Esophagus squamous epithelium (tissue), 5 donors: ENCODE data around the gene KIF13A. TPM values are rescaled to one million over a fixed set of nuclear protein-coding genes. Genes with fewer than 3 reads are reported as not detected.

Experiments used
- DNase-seq: peaks from one replicate; lab custom pipeline; 2025; lab: John Stamatoyannopoulos, UW
- H3K27ac ChIP-seq, 4 donors: fragments of 200-600 bp; sonication (generic); one replicate each; pipeline ENCODE4 v1.5.1; 2016 to 2019; ENCODE audit warnings: mild to moderate bottlenecking in 1 of 4
- H3K27me3 ChIP-seq, 4 donors: fragments of 200-600 bp; sonication (generic); 1 replicate in 3 of 4; 2 replicates in 1 of 4; pipeline versions ENCODE4 v1.5.1 to v1.6.0; 2017 to 2021; ENCODE audit warnings: antibody characterized with exemption in 1 of 4
- H3K36me3 ChIP-seq, 3 donors: fragments of 200-600 bp; sonication (generic); one replicate each; pipeline ENCODE4 v1.5.1; 2016 to 2019
- H3K4me1 ChIP-seq, 3 donors: fragments of 200-600 bp; sonication (generic); one replicate each; pipeline ENCODE4 v1.5.1; 2017 to 2019
- H3K4me3 ChIP-seq, 4 donors: fragments of 200-600 bp; sonication (generic); 1 replicate in 3 of 4; 2 replicates in 1 of 4; pipeline ENCODE4 v1.5.1; 2016 to 2019; ENCODE audit warnings: mild to moderate bottlenecking in 2 of 4, moderate library complexity in 1 of 4
- H3K9me3 ChIP-seq, 3 donors: fragments of 200-600 bp; sonication (generic); one replicate each; pipeline ENCODE4 v1.5.1; 2016 to 2019
- POLR2A ChIP-seq, 4 donors: fragments of 450-650 bp; IDR thresholded peaks; one replicate each; pipeline ENCODE4 v1.6.1; 2017; ENCODE audit warnings: antibody characterized with exemption in 4 of 4, mild to moderate bottlenecking in 4 of 4, moderate library complexity in 3 of 4
- WGBS, 2 donors: methylation state at CpG; one replicate each; pipeline ENCODE4 v1.1.5; 2018; 5-methylcytosine and 5-hydroxymethylcytosine counted together
- intact Hi-C: fragments of 100-400 bp; cut with DNase I; formaldehyde crosslinking; loops from one replicate; pipeline ENCODE4 v1.15.0; 2022
- total RNA-seq, 4 donors: library from RNA; depleted of rRNA; stranded (reverse); fragments of >200 nt; gene quantifications; one replicate each; pipeline ENCODE4 v1.1.0, GENCODE V29; 2016
- TF ChIP-seq, protein P1 (sequence below), 6 experiments: fragments of 450-650 bp in 4 of 6; fragments of 200-600 bp in 2 of 6; sonication (generic) in 2 of 6; IDR thresholded peaks; one replicate each; pipeline ENCODE4 v1.5.1; 2016 to 2019; ENCODE audit warnings: antibody characterized with exemption in 6 of 6, mild to moderate bottlenecking in 4 of 6, moderate library complexity in 4 of 6
- donor health status: DM: yes; HTN: yes; CAD: no.

Gene KIF13A
- total RNA-seq, 4 donors from 2014 or later, result 18.7 to 34.5 (median 25.0) TPM

DNA sequence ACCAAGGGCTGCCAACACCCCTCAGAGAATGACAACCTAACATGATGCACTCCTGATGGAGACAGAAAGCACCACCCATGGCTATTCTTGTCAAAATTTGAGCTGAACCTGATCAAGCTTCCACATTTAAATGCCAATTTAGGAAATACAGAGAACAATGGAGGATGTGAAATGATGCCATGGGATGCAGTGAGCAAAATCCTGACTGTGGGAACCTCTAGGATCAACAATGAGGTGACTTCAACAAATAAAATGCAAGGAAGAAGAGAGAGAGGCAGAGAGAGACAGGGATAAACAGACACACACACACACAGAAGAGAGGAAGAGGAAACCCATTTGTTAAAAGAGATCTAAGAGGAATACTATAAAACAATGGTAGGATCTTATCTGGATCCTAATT is 161.1 kb downstream of the KIF13A start:
- no peak overlapping the region for H3K27ac ChIP-seq
- TF ChIP-seq, protein P1, sequence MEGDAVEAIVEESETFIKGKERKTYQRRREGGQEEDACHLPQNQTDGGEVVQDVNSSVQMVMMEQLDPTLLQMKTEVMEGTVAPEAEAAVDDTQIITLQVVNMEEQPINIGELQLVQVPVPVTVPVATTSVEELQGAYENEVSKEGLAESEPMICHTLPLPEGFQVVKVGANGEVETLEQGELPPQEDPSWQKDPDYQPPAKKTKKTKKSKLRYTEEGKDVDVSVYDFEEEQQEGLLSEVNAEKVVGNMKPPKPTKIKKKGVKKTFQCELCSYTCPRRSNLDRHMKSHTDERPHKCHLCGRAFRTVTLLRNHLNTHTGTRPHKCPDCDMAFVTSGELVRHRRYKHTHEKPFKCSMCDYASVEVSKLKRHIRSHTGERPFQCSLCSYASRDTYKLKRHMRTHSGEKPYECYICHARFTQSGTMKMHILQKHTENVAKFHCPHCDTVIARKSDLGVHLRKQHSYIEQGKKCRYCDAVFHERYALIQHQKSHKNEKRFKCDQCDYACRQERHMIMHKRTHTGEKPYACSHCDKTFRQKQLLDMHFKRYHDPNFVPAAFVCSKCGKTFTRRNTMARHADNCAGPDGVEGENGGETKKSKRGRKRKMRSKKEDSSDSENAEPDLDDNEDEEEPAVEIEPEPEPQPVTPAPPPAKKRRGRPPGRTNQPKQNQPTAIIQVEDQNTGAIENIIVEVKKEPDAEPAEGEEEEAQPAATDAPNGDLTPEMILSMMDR (IDR thresholded peaks at IDR 0.05), result no peak
- TF ChIP-seq POLR2A (IDR thresholded peaks at IDR 0.05), result no peak
- H3K27me3 ChIP-seq, result no peaks in the 10 kb centered on the region
- peaks cover 0 to 3% (median 0%) of the 10 kb centered on the region in 3 donors for H3K4me1 ChIP-seq
- DNase-seq, result no peak
- no peak overlapping the region for H3K4me3 ChIP-seq
- intact Hi-C loops, result no loop called here
- H3K36me3 ChIP-seq, result peaks cover 0 to 94% (median 5%) of the 10 kb centered on the region in 3 donors
- no peaks in the 10 kb centered on the region for H3K9me3 ChIP-seq

DNA sequence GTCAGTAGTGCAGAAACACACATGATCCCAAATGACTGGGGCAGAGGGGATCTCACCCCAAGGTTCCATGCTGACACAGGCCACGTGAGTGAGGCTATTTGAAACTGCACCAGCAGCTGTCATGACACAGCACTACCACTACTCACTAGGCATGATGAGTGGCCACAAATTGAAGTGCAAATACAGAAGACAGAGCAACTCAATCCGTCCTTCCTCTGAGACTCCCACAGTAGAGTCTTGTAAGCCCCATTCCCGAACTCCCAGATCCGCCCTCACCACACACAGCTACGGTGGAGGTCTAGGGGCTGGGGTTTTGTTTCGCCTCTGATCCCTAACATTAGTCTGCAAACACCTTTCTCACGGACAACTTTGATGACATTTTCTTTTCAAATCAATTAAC is 167.4 kb downstream of the KIF13A start:
- no peaks in the 10 kb centered on the region for H3K9me3 ChIP-seq
- intact Hi-C loops, result no loop called here
- WGBS, 2 donors, result 76 to 83% methylated on average over 7 of the region's 7 CpGs
- no peak overlapping the region for H3K27ac ChIP-seq
- H3K27me3 ChIP-seq, result no peaks in the 10 kb centered on the region
- DNase-seq, result no peak
- no peaks in the 10 kb centered on the region for H3K4me1 ChIP-seq
- no peak for TF ChIP-seq POLR2A (IDR thresholded peaks at IDR 0.05)
- TF ChIP-seq, protein P1 (IDR thresholded peaks at IDR 0.05), result no peak
- peaks cover 0 to 60% (median 5%) of the 10 kb centered on the region in 3 donors for H3K36me3 ChIP-seq
- no peak overlapping the region for H3K4me3 ChIP-seq

DNA sequence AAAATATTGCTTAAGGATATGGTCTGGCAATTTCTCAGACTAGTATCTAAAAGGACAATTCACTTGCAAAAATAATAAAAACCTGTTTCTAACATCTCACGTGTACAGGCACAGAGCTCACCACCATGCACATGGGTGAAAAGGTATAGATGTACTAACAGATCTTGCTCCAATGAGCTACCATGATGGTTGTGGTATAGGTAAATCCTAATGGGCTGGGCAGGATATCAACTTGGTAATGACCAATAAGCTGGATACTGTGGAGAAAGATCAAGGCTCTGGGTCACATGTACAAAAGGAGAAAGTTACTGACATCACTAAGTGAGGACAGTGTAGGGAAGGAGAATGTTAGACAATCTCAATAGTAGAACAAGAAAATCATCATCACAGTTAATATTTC is 169.7 kb downstream of the KIF13A start:
- intact Hi-C loops, result no loop called here
- TF ChIP-seq, protein P1 (IDR thresholded peaks at IDR 0.05), result no peak
- TF ChIP-seq POLR2A (IDR thresholded peaks at IDR 0.05), result no peak
- no peak for DNase-seq
- H3K36me3 ChIP-seq, result peaks cover 3 to 63% (median 5%) of the 10 kb centered on the region in 3 donors
- H3K27me3 ChIP-seq, result no peaks in the 10 kb centered on the region
- no peaks in the 10 kb centered on the region for H3K4me1 ChIP-seq
- no peaks in the 10 kb centered on the region for H3K9me3 ChIP-seq
- no peak overlapping the region for H3K27ac ChIP-seq
- no peak overlapping the region for H3K4me3 ChIP-seq
- WGBS, 2 donors, result 69 to 95% methylated on average over 1 of the region's 1 CpG

DNA sequence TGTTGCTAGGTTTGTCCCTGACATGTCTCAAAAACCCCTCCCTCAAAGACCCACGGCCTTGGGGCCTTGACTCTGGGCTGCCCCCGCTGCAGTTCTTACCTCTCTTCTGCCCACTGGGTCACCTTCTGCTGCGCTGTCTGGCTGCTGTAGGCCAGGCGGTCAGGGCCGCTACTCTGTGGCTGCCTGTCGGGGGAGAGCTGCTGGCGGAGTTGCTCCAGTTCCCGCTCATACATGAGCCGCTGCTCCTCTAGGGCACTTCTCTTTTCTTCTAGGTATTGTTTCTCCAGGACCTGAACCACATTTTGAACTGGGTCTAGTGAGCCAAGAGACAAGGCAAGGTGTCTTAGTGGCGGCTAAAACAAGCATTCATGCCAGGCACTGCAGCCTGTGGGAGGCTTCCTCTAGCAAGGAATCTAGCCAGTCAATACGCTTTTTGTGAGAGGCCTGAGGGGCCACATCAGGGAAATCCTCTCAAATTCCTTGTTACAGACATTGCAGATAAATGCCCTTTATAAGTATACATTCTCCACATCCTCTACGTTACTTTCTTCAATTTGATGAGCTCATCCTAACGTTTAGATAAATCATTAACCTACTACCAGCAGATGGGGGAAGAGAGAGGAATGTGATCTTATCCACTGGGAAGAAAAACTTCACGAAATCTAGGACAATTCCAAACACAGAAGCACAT is 170.4 kb downstream of the KIF13A start:
- no peak for TF ChIP-seq POLR2A (IDR thresholded peaks at IDR 0.05)
- TF ChIP-seq, protein P1 (IDR thresholded peaks at IDR 0.05), result no peak
- Histone ChIP-seq H3K4me3 (no peak overlapping the region), H3K27me3 (no peaks in the 10 kb centered on the region), H3K27ac (no peak overlapping the region), H3K4me1 (no peaks in the 10 kb centered on the region), H3K36me3 (peaks cover 5 to 63% (median 7%) of the 10 kb centered on the region in 3 donors), H3K9me3 (no peaks in the 10 kb centered on the region)
- intact Hi-C loops, result no loop called here
- 80 to 87% methylated on average over 13 to 14 of the region's 14 CpGs for WGBS, 2 donors
- DNase-seq, result no peak

DNA sequence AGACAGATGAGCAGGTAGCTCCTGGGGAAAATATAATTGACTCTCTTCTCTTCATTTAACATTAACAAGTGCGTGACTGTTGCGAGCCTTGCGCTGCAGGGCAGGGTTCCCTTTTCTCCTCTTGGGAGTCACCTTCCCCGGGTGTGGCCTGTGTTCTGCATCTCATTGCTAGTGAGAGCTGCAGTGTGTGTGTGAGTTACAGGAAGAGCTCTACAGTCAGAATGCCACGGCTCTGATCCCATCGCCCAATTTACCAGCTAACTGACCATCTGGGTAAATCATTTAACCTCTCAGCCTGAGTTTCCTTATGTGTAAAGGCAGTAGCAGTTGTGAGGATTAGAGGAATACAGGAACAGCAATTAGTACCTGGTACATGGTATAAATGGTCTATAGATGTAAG is 173.9 kb downstream of the KIF13A start:
- H3K36me3 ChIP-seq, result peaks cover 5 to 64% (median 7%) of the 10 kb centered on the region in 3 donors
- H3K27me3 ChIP-seq, result no peaks in the 10 kb centered on the region
- WGBS, 2 donors, result 97 to 98% methylated on average over 6 of the region's 6 CpGs
- H3K27ac ChIP-seq, result no peak overlapping the region
- DNase-seq, result no peak
- TF ChIP-seq, protein P1 (IDR thresholded peaks at IDR 0.05), result no peak
- no peak for TF ChIP-seq POLR2A (IDR thresholded peaks at IDR 0.05)
- H3K9me3 ChIP-seq, result no peaks in the 10 kb centered on the region
- no peak overlapping the region for H3K4me3 ChIP-seq
- H3K4me1 ChIP-seq, result no peaks in the 10 kb centered on the region
- intact Hi-C loops, result no loop called here
